A549 (cell line): ENCODE data around the gene METTL24.

Experiments used
- ELK1 ChIP-seq: fragments of 150-350 bp; IDR thresholded peaks from 2 replicates; pipeline ENCODE4 v1.6.1; 2014; ENCODE audit warnings: low read depth, mild to moderate bottlenecking, low read length
- EP300 ChIP-seq, 2 experiments: fragments of >200 bp; sonication (Bioruptor Twin); formaldehyde crosslinking; IDR thresholded peaks; 2 replicates in 1 of 2; 3 replicates in 1 of 2; pipeline ENCODE4 v1.6.1; 2016 to 2017
- HDAC2 ChIP-seq: fragments of 200-600 bp; sonication (generic); IDR thresholded peaks from 2 replicates; pipeline ENCODE4 v1.6.1; 2016
- NR3C1 ChIP-seq: fragments of >200 bp; sonication (Bioruptor Twin); formaldehyde crosslinking; IDR thresholded peaks from 3 replicates; pipeline ENCODE4 v1.6.1; 2017
- POLR2A ChIP-seq: IDR thresholded peaks from 2 replicates; pipeline ENCODE4 v1.6.1; 2012; ENCODE audit warnings: mild to moderate bottlenecking, low read length
- SMC3 ChIP-seq: fragments of >200 bp; sonication (Bioruptor Twin); formaldehyde crosslinking; IDR thresholded peaks from 3 replicates; pipeline ENCODE4 v1.6.1; 2018; ENCODE audit warnings: inconsistent platforms
- USF2 ChIP-seq: fragments of 450-650 bp; IDR thresholded peaks from 2 replicates; pipeline ENCODE4 v1.6.1; 2014; ENCODE audit warnings: antibody characterized with exemption
- TF ChIP-seq, protein P1 (sequence below): fragments of >200 bp; sonication (Bioruptor Twin); formaldehyde crosslinking; IDR thresholded peaks from 3 replicates; pipeline ENCODE4 v1.5.1; 2016
- TF ChIP-seq, protein P2 (sequence below): IDR thresholded peaks from 2 replicates; pipeline ENCODE4 v1.6.1; 2012; ENCODE audit warnings: low read depth, borderline replicate concordance
- TF ChIP-seq, protein P3 (sequence below): IDR thresholded peaks from 2 replicates; pipeline ENCODE4 v1.6.1; 2012
- TF ChIP-seq, protein P4 (sequence below): IDR thresholded peaks from 2 replicates; pipeline ENCODE4 v1.6.1; 2012

GRCh38 chr6:110399219-110400071 is 41.3 kb upstream of the METTL24 start:
- TF ChIP-seq, protein P1, sequence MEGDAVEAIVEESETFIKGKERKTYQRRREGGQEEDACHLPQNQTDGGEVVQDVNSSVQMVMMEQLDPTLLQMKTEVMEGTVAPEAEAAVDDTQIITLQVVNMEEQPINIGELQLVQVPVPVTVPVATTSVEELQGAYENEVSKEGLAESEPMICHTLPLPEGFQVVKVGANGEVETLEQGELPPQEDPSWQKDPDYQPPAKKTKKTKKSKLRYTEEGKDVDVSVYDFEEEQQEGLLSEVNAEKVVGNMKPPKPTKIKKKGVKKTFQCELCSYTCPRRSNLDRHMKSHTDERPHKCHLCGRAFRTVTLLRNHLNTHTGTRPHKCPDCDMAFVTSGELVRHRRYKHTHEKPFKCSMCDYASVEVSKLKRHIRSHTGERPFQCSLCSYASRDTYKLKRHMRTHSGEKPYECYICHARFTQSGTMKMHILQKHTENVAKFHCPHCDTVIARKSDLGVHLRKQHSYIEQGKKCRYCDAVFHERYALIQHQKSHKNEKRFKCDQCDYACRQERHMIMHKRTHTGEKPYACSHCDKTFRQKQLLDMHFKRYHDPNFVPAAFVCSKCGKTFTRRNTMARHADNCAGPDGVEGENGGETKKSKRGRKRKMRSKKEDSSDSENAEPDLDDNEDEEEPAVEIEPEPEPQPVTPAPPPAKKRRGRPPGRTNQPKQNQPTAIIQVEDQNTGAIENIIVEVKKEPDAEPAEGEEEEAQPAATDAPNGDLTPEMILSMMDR = no peak
- TF ChIP-seq EP300 (IDR thresholded peaks at IDR 0.05) (no peak), SMC3 (no peak), ELK1 (no peak), USF2 (no peak), NR3C1 (no peak), POLR2A (no peak), HDAC2 (no peak)
- TF ChIP-seq, protein P2, sequence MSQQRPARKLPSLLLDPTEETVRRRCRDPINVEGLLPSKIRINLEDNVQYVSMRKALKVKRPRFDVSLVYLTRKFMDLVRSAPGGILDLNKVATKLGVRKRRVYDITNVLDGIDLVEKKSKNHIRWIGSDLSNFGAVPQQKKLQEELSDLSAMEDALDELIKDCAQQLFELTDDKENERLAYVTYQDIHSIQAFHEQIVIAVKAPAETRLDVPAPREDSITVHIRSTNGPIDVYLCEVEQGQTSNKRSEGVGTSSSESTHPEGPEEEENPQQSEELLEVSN = no peak
- TF ChIP-seq, protein P3, sequence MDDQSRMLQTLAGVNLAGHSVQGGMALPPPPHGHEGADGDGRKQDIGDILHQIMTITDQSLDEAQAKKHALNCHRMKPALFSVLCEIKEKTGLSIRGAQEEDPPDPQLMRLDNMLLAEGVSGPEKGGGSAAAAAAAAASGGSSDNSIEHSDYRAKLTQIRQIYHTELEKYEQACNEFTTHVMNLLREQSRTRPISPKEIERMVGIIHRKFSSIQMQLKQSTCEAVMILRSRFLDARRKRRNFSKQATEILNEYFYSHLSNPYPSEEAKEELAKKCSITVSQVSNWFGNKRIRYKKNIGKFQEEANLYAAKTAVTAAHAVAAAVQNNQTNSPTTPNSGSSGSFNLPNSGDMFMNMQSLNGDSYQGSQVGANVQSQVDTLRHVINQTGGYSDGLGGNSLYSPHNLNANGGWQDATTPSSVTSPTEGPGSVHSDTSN = no peak
- TF ChIP-seq, protein P4, sequence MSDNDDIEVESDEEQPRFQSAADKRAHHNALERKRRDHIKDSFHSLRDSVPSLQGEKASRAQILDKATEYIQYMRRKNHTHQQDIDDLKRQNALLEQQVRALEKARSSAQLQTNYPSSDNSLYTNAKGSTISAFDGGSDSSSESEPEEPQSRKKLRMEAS = no peak
